GM12875 (cell line): ENCODE results near the gene TBCCD1.
A peak's percentile ranks its signal among the peaks of the same experiment; 100 is the strongest.
"Not testable (repeated sequence)": the region's sequence is repeated elsewhere in the genome, so short reads cannot be mapped to it uniquely, and the experiment has no call there.

Experiments used
- H3K4me3 ChIP-seq: one replicate; pipeline ENCODE4 v1.5.1; 2011; ENCODE audit warnings: low read depth, low read length, control low read depth
- TF ChIP-seq, protein P1 (sequence below): IDR thresholded peaks from 2 replicates; pipeline ENCODE4 v1.5.1; 2011; ENCODE audit warnings: low read depth, mild to moderate bottlenecking, control low read depth, inconsistent platforms, low read length, moderate library complexity, borderline replicate concordance; ENCODE audit not compliant: insufficient read depth

TBCCD1 gene

DNA sequence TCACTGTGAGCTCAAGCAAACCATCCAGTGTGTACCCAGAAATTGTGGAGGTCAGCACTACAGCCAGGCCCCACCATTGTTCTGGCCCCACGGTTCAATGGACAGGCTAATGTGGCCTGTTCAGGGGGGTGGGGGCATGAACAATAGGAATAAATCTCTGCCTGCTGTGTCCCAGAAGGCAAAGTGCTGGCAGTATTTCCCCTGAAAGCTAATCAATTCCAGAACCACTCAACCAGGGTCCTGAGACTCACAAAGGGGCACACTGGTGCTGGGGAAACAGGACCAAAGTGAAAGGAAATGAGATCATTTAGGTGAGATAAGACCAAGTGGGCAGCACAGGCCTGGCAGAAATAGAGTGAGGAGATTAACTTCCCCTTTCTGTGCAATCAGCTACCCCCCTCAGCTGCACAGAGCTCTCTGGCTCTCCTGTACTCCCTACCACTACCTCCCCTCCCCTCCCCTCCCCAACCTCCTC, 34.5 kb downstream of the TBCCD1 start:
- TF ChIP-seq, protein P1, sequence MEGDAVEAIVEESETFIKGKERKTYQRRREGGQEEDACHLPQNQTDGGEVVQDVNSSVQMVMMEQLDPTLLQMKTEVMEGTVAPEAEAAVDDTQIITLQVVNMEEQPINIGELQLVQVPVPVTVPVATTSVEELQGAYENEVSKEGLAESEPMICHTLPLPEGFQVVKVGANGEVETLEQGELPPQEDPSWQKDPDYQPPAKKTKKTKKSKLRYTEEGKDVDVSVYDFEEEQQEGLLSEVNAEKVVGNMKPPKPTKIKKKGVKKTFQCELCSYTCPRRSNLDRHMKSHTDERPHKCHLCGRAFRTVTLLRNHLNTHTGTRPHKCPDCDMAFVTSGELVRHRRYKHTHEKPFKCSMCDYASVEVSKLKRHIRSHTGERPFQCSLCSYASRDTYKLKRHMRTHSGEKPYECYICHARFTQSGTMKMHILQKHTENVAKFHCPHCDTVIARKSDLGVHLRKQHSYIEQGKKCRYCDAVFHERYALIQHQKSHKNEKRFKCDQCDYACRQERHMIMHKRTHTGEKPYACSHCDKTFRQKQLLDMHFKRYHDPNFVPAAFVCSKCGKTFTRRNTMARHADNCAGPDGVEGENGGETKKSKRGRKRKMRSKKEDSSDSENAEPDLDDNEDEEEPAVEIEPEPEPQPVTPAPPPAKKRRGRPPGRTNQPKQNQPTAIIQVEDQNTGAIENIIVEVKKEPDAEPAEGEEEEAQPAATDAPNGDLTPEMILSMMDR, result no peak
- H3K4me3 ChIP-seq, result no peak overlapping the region

DNA sequence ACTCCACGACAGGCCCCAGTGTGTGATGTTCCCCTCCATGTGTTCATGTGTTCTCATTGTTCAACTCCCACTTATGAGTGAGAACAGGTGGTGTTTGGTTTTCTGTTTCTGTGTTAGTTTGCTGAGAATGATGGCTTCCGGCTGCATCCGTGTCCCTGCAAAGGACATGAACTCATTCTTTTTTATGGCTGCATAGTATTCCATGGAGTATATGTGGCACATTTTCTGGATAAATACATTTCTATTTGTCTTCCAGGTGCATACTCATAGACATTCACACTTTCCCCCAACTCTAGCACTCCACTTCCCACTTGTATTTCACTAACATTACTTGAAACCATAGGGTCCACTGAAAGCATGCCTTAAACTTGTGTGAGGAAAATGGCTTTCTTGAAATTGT, 35.4 kb downstream of the TBCCD1 start:
- not testable (repeated sequence) for H3K4me3 ChIP-seq

DNA sequence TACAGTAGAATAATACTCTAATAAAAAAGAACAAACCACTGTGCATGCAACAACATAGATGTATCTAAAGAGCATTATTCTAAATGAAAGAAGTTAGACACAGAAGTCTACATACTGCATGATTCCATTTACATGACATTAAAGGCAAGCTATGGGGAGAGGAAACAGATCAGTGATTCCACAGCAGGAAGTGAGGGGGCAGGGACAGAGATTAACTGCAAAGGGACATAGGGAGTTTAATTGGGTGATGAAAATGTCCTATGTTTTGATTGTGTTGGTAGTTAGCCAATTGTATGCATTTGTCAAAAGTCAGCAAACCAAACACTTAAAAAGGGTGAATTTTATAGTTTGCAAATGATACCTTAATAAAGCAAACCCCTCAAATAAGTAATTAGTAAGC, 36.7 kb downstream of the TBCCD1 start:
- TF ChIP-seq, protein P1, result no peak
- H3K4me3 ChIP-seq, result no peak overlapping the region

DNA sequence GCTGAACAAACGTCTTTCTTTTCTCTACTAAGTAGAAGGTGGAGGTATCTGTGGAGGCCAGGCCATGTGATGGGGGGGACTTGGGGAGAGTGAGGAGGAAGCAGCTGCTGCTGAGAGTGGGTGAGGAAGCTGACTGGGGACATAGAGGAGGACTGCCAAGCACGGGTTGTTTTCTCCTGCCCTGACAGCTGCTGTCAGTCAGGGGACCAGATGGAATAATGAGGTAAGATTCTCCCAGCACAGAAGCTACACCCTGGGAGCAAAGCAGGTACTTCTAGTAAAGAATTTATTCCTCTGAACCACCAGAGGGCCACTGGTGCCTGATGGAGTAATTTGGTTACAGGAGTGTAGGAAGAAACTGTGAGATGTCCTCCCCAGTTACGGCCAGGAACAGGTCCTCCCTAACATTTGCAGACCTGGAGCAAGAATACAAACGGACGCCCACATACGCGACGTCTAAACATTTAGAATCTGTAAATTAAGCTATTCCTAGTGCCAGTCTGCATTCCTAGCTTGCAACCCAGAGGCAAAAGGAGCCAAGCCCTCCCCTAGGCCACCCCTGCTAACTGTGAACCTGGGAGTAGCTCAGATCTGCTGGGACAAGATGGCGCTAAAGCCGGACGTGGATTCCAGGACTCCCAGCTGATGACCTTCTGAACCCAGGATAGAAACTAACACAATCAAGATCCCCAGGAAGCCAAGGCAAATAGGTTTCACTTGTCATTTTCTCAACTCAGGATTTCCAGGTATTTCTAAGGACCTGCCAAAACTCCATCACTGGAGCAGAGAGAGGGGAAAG, 37.7 kb downstream of the TBCCD1 start:
- H3K4me3 ChIP-seq, result no peak overlapping the region
- TF ChIP-seq, protein P1, result peak; percentile 24; the same call in 1 of the 2 replicates

DNA sequence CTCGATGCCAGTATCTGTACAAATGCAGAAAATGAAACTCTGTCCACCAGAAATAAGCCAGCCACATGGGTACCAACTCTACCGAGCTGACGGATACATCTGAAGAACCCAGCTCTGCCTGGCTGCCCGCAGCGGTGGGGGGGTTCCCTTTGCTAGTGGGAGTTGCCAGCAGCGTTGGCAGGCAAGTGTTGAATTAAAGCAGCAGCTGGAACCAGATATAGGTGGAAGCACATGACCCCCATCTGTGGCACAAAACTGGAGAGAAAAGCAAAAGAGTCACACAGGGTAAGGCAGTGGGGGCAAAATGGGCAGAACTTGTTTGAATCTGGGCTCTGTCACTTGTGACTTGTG, 40.9 kb downstream of the TBCCD1 start:
- TF ChIP-seq, protein P1, result no peak
- H3K4me3 ChIP-seq, result no peak overlapping the region

DNA sequence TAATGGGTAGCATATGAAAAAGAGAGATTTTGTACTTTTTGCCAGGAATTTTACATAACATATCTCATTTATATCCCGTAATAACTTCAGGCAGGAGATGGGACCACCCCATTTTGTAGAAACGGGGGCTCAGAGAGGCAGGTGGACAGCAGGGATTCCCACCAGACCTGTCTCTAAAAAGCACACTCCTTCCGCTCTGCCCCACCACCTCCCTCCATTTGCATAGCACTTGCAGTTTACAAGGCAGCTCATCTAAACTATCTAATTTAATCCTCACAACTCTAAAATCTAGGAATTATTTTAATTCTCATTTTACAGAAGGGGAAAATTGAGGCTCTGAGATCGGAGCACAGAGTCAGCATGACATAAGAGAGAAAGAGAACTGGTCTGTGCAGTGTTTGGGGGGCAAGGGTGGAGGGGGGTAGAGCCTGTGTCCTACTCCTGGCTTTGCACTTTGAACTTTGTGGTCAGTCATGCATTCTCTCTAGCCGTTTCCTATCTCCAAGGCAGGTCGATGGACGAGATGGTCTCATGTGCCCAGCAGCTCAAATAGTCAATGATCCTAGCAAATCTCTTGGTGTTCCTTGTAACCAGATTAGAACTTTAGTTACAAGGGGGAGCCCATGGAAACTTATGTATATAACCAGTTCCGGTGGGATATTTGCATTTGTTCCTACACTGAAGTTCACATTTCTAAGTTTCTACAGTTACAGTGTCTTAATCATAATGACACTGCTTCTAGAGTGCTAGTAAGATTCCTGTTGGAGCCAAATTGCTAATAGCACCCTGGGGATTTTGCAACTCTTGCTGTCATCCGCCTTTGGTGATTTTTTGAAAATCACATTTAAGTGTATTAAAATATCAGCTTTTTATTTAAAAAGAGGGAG, 41.5 kb downstream of the TBCCD1 start:
- TF ChIP-seq, protein P1, result no peak
- H3K4me3 ChIP-seq, result no peak overlapping the region

DNA sequence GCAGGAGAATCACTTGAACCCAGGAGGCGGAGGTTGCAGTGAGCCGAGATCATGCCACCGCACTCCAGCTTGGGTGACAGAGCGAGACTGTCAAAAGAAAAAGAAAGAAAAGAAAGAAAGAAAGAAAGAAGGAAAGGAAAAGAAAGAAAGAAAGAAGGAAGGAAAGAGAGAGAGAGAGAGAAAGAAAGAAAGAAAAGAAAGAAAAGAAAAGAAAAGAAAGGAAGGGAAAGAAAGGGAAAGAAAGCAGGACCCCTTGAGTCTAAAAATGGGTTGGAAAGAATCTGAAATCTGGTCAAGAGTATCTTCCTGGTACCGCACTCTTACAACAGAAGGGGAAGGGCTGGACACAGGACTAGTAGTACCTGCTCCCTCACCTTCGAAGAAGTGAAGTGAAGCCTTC, 42.5 kb downstream of the TBCCD1 start:
- H3K4me3 ChIP-seq, result no peak overlapping the region
- TF ChIP-seq, protein P1, result no peak
